ENCODE data around the gene USP25.

Gene USP25

GRCh38 chr21:15872236-15872635, 142.5 kb downstream of the USP25 start:
- no peak for DNase-seq

GRCh38 chr21:15874615-15875014, 144.8 kb downstream of the USP25 start:
- DNase-seq = no peak

DNA sequence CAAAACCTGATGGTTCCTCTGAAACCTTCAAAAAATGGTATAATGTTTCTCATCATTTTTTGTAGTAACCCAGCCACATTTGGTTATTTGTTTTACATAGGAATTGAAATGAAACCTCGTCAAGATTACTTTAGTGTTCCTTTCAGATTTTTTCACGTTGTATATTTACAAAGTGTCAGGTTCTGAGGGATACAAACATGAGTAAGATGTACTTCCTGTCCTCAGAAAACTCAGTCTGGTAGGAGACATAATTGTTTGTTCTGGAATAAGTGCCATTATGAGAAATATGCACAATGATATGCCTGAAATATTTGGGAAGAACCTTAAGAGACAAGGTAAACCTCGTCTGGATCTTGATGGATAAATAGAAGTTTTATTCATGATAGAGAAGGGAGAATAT, 145.5 kb downstream of the USP25 start:
- no peak for DNase-seq

DNA sequence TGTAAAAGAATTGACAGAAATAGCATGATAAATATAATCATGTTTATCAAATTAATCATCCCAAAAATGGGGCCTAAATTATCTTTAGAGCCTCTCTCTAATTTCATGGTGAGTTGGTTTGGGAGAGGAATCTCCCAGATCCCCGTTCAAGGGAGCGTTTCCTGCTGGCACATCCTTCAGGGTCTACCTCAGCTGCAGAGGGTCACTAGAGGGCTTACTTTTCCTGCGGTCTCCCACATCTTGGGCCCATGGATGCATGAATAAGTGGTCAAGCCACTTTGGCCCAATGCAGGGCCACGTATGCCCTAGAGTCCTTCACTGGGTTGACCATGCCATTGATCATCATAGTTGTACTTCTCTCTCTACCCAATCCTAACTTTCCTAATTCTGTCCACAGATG, 164.1 kb downstream of the USP25 start:
- DNase-seq = no peak

GRCh38 chr21:15894596-15894995, 164.8 kb downstream of the USP25 start:
- no peak for DNase-seq

DNA sequence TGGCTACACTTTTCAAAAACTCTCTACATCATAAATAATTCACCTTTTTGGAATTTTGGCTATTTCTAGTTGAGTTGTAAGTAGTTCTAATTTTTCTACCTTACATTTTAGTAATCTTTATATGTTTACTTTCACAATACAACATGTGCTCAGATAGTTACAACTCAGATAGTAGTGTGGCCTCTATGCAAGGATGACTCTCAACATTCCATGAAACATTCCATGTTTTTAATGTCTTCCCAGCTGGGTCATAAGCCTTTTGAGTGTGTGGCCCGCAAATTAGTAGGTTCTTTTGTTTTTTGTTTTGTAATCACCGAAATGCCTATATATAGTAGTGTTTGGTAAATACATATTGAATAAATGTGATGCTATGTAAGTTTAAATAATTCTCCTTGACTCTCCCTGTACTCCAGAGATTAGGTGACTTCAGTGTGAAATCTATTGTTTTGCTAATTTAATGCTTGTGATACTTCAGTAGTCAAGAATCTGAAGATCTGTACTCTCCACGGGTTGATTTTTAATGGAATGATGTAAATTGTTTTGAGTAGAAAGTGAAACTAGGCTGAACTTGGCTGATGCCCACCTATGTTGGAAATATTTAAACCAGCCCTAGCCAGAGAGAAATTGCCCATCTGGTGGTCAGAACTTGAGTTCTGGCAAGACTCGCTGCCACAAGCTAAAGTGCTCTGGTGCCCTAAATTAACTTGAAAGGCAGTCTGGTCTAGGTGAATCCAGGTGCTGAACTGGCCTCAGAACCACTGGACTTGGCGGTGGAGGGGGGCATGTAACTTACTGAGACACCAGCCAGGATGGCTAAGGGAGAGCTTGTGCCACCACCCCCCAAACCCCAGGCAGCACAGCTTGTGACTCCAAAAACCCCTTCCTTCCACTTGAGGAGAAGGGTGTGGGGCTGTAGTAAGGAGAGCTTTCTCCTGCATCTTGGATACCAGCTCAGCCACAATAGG, 165.6 kb downstream of the USP25 start:
- DNase-seq = no peak

- no peak for DNase-seq
These were observed 166.7 kb downstream of the USP25 start for GRCh38 chr21:15896501-15896900.

- DNase-seq = no peak
These were observed 174.6 kb downstream of the USP25 start for GRCh38 chr21:15904389-15904788.

GRCh38 chr21:15908187-15908586, 178.4 kb downstream of the USP25 start:
- DNase-seq = no peak

DNA sequence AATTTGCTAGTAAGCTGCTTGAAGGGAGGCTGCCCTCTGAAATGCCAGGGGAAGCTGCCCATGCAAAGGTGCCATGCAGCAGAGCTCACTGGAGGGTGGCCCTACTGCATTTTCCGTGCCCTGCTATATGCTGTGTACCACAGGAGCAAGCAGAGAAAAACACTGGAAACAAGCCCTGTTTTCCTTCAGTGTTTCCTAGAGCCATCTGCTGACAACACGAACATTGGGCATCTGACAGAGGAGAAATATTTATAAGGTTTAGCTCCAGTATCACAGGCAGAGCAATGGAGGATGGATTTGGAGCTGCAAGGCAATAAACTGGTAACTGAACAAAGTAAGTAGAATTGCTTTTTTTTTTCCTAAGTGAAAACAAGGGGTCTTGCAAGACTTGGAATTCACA, 198.4 kb downstream of the USP25 start:
- DNase-seq = no peak

GRCh38 chr21:15928686-15929425, 199.1 kb downstream of the USP25 start:
- no peak for DNase-seq

DNA sequence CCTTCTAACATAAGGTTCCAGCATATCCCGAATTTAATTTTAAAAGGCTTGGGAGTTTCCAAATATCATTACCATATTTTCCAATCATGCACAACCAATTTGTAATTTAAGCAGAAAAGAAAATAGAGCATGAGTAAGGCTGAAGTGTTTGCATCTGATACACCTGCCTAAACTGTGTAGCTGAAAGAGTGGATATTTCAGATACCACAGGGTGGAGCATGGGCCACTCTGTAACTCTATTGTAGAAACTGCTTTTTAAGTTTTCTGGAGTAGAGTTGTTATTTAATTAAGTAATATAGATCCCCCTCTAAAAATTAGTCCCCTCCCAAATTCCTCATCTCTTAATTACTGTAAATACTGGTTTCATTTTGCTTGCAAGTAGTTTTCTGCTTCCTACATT, 199.8 kb downstream of the USP25 start:
- DNase-seq = no peak
